ENCODE results near the gene MTR.
A peak's percentile ranks its signal among the peaks of the same experiment; 100 is the strongest.

MTR gene

DNA sequence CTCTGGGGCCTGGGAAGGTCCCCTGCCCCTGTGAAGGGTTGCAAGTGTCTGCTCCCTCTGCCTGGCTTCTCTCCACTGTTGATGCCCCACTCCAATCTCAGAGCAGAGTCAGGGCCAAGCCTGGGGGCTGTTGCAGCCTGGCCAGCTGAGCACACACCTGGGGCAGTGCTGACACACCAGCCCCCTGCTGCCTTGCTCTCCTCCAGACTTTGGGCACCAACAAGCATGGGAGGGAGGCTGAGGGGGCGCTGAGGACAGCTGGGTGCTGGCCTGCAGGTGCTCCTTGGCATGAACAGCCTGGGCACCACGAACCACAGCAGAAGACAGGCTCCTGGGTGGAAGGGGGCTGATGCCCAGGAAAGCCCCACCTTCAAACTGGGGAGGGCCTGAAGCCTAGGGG is 9.6 kb upstream of the MTR start:
- no peak for DNase-seq

DNA sequence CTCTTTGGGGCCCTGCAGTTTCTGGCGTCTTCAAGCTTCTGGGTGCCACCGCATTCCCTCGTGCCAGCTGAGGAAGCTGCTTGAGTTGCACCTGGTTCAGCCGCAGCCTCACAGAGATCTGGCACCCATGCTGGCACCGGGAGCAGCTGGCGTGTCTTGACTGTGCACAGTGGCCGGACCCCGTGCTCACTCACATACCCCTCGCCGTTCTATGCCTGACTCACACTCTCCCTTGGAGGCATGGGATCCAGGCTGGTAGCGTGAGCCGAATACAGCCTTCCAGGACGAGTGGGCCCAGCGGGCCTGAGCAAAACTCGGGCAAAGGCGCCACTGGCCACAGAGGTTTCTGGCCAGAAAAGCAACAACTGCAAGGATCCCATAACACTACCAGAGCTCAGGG is 8.6 kb upstream of the MTR start:
- no peak for DNase-seq

DNA sequence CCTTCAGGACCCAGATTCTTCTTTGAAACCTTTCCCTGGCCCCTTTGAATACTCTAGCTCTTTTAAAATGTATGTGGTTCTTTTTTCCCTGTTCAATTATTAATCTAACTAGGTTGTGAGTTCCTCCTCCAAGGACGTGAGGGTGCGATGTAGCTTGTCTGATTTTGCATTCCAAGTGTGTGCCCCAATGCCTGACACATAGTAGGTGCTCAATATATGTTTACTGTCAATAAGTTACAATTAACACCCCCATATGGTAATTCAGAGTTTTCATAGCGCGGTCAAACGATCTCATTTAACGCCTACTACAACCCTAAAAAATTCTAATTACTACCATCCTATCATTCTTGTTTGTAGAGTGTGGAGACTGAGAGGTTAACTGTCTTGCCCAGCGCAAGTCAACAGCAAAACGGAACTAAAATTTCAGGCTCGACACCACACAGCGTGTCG is 482 bp upstream of the MTR start:
- DNase-seq = no peak

DNA sequence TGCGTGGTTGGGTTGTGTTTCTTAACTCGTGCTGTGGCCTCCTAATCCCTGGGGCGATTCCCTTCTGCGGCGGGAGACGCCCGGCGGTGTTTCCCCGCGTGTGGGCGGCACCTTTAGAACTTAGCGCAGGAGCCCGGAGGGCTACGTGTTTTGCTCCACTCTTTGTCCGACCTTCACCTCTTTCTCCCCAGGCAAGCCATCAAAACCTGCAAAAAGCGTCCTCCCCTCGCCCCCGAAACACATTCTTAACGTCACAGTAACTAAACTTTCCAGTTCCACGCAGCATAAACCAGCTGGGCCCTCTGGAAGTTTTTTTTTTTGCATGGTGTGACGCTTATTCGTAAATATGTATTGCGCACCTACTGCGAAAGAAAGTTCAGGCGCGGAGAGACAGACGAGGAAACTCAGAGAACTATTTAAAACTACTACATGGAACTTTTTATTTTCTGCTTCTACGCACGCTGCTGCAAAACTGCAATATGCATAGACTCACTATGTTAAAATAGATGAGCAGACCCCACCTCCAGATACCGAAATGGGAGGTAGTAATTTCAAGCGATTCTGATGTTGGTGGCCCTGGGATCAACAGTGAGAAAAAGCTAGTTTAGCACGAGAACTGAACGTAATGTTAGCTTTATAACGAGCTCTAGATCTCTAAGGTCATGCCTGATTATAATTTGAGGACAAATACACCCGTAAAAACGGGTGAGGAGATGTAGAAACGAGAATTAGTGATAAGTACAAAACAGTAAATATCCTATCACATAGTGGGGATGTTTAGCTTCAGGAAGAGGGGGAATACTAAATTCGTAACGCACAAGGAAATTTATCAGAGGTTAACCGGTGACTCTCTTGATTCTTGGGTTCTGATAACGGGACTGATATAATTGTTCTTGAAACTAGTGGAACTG is 920 bp downstream of the MTR start:
- DNase-seq = peak; percentile 69

DNA sequence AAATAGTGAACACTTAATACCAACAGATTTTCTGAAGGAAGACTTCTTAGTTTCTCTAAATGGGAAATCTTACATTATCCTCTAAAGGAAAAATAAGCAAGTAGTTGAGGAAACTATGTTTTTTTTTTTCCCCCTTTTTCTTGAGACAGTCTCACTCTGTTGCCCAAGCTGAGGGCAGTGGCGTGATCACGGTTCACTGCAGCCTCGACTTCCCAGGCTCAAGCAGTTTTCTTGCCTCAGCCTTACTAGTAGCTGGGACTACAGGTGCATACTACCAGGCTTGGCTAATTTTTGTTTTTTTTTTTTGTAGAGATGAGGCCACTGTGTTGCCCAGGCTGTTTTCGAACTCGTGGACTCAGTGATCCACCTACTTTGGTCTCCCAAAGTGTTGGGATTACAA is 3.9 kb downstream of the MTR start:
- DNase-seq = no peak

DNA sequence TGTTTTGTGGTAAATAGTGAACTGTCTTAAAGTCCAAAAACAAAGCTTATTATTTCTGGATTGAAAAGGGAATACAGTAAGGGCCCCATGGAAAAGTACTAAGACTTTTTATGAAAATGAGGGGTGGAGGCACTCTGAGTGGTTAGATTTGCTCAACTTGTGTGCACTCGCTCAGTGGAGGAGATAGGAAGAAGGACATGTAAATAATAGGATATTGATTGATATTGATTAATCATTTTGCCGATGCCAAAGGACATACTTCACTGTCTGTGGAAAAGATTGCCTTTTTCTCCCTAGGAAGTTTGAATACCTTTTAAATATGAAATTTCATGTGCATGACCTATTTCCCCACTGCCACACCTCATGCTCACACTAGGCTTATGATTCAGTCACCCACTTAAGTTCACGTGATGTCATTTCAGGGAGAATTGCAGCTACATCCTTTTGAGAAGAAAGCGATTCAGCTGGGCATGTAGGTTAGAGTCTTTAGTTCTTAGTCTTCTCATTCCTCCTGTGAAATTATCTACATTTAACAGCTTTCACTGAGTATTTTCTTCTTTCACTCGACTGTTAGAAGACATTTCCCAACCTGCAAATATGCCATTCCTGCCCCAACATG is 5.0 kb downstream of the MTR start:
- peak; percentile 53 for DNase-seq

DNA sequence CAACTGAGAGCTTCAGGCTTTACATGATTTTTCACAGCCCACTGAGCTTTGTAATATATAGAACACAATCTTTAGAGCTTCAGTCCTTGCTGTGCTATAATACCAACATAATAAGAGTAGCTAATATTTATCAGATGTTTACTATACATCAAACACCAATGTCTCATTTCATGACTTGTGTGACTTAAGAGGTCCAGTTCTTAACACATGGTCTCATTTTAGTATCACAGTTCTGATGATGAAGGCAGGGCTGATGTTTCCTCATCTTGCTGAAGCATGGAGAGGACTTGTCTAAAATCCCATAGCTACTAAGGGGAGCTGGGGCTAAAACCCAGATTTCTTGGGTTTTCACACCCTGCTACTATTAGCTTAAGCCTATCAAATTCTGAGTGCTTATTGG is 5.5 kb downstream of the MTR start:
- no peak for DNase-seq

DNA sequence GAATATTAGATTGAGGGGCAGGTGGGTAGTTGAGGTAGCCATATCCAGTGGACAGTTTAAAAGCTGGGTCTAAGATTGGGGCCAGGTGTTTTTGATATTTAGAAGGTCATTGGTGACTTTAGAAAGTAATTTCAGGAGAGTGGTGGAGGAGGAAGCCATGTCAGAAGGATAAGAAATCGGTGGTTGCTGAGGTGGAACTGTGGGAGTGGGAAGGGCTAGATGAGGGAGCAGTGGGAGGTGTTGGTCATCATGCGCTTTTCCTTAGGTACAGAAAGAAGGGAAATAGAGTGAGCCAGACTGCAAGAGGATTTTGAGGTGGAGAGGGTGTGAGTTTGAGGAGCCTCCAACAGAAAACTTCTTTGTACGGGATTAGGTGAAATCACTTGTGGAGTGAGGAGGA is 7.2 kb downstream of the MTR start:
- no peak for DNase-seq

DNA sequence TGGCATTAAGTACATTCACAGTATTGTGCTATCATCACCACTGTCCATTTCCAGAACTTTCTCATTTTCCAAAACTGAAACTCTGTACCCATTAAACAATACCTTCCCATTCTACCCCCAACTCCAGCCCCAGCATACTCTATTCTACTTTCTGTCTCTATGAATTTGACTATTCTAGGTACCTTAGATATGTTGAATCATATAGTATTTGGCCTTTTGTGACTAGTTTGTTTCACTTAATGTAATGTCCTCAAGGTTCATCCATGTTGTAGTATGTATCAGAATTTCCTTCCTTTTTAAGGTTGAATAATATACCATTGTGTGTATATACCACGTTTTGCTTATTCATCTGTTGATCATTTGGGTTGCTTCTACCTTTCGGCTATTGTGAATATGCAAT is 11.5 kb downstream of the MTR start:
- DNase-seq = no peak

DNA sequence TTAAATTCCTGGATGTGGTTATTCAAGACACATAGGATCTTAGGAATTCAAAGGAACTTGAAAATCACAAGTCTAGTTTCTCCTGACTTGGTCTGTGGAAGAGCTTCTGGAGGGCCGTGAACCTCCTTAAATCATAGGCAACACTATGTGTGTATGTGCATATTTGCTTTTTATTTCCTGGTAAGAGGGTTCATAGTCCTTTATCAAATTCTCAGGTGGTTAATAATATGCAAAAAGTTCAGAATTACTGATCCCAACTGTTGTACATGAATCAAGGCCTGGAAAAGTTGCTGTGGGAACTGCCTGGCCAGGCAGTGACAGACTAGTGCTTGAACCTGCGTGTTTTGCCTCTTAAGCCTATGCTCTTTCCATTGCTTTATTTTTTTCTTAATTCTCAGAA is 12.9 kb downstream of the MTR start:
- DNase-seq = no peak

DNA sequence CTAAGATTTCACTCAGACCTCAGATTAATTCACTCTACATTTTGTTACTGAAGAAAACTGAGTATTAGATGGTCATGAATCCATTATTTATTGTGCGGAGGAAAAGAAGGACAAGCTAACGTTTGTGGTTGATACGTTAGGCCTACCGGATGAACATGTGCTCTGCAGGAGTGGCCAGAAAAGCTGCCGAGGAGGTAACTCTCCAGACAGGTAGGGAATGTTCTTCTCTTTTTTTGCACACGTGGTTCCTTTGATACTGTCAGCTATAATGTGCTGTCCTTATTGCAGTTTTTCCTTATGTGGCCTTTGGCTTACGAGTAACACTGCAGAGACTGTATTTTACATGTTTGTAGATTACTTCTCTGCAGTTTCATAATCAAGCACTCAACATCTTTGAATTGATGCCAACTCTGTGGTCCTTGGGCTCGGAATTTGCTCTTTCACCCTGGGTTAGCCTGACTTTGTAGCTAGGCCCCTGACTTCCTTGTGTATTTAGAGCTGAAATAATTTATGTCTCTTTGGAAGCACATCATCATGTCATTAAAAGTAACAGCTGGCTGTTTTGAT is 13.6 kb downstream of the MTR start:
- no peak for DNase-seq

DNA sequence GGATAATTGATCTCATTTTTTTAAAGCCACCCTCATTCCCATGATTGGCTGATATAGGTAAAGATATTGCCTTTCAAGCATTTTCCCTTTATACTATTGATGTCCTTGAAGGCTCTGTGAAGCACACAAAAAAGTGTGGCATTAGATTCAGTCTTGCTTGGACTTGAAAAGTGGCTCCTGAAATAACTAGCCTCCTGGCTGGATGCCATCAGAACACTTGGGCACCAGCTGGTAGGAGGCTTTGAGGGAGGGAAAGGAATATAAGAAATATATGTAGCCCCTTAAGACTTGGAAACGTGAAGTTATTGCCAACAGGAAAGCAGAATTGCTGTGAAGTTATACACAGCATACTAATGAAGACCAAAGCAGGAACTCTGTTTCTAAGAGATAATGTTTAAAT is 14.1 kb downstream of the MTR start:
- DNase-seq = no peak

DNA sequence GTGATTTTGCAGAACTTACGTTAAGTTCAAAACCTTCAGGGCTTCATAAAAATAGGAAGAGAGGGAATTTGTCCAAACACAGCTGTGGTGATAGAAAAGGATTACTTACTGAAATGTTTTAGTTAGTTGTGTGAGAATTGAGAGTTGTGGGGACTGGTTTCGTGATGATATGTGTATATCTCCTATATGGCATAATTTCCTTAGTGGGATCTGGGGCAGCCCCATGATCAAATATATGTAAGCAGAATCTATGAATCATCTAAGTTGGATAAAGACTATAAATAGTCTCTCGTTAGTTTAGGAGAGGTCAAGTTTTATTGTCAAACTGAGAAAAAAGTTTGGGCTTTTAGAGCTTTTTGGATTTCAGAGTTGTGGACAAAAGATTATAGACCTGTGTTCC is 14.9 kb downstream of the MTR start:
- no peak for DNase-seq

DNA sequence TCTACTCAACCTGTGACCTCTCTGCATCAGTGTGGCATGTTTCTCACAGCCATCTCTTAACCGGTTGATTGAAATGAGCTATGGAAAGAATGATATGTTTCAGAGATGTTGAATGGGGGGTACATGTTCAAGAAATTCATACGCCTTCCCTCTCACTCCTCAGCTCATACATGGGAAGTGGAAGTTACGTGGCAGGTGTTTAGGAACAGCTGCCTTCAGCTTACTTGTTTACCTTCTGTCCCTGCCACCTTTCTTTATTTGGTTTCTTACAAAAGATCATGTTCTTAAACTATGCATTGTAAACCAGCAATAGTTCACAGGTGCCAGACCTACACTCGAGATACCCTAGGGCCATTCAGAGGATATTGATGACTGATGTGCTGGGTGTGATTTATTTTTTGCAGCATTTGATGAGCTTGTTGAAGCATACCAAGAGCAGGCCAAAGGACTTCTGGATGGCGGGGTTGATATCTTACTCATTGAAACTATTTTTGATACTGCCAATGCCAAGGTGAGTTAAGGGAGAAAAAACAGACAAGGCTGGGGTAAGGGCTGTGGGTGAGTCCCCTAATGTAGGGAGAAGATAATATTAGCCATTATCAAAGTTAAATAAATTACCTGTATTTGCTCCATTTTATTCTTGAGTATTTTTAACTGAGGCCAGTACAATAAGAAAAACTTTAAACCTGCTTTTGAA is 17.4 kb downstream of the MTR start:
- no peak for DNase-seq

DNA sequence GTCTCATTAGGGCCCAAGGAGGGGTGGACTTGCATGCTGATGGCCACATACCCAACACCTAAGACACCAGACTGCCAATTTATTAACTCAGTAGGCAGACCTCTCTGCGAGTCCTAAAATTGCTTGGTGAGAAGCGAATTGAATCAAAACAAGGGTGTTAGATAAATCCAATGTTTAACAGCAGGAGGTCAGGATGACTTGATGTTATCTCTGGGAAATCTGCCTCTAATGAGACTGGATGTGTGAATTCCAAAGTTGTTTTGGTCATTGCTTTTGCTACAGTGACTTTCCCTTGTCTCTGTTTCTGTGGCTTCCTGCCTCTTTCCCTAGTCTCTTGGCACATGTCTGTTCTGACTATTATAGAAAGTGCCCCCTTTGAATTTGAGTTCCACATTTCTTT is 20.8 kb downstream of the MTR start:
- no peak for DNase-seq

DNA sequence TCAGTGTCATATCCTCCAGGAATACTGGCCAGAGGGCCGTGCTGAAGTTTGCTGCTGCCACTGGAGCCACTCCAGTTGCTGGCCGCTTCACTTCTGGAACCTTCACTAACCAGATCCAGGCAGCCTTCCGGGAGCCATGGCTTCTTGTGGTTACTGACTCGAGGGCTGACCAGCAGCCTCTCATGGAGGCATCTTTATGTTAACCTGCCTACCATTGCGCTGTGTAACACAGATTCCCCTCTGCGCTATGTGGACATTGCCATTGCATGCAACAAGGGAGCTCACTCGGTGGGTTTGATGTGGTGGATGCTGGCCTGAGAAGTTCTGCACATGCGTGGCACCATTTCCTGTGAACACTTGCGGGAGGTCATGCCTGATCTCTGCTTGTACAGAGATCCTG is 24.8 kb downstream of the MTR start:
- DNase-seq = no peak

DNA sequence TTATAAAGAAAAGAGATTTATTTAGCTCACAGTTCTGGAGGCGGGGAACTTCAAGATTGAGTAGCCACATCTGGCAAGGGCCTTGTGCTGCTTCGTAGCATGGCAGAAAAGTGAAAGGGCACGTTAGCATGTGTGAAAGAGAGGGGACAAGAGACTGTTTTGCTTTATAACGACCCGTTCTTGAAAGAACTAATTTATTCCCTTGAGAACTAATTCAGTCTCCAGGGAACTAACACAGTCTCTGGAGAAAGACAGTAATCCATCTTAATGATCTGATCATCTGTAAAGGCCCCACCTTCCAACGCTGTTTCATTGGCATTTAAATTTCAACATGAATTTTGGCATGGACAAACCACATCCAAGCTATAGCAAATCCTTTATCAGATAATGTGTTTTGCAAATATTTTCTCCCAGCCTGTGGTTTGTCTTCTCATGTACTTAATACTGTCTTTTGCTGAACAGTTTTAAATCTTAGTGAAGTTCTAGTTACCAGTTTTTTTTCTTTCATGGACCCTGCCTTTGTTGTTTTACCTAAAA is 26.1 kb downstream of the MTR start:
- DNase-seq = no peak

DNA sequence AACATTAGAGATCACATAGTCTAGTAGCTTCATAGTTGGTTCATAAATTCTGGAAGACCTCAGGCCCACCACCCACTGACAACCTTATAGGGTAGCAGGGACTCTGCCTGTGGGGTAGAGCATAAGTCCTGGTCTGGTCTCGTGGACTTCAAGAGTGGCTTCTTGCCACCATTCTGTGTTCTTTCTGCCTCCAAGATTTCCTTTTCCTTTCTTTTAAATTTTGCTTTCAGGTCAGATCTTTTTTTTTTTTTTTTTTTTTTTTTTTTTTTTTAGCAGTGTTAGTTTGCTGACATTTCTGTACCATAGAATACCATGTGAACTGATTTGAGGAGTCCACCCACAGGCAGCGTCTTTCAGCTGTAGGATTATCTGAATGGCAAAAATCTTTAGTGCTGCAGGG is 28.5 kb downstream of the MTR start:
- DNase-seq = no peak

DNA sequence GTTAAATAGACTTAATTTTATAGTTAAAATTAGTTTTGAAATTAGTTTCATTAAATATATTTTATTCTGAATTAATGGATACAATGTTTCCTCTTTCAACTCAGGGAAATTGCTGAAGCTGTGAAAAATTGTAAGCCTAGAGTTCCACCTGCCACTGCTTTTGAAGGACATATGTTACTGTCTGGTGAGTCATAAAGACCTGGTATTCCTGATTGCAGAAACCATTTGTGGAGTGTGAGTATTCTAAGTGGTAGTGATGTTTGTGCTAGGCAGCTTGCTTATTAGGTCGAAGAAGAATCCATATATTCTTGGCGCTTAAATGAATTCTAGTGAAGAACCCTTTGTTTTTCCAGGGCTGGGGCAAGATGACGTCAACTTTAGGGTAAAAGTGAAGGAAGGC is 34.0 kb downstream of the MTR start:
- DNase-seq = no peak

DNA sequence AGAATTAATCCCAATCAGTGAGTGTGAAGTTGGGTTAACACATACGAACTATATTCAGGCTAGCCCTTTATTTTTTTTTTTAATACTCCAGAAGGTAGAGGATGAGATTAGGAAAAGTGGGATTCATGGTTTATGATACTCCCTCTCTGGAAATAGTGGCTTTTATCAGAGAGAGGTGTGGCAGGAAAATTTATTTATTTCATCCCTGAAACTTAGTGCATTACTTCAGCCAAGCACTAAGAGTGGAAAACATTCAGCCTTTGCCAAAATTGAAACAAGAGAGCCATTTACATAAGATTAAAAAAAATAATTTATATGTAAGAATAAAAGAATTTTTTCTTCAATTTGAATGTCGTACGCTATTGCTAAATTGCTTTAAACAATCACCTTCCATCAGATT is 35.0 kb downstream of the MTR start:
- DNase-seq = no peak

DNA sequence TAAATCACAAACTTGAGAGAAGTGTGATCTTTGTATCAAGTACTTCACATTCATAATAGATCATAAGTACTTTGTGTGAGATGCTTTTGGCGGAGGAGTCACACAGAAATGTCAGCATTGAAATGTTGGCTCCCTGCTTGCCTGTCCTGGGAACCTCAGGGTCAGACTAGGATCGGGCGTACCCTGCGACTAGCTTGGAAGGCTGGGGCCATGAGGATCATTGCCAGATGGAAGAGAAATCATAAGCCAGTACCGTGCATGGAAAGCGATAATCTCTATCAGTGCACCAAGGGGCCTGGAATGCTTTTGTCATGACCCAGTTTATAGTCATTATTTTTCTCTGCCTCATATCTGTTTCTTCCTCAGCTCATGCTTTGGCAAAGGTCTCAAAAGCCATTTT is 35.5 kb downstream of the MTR start:
- DNase-seq = no peak

DNA sequence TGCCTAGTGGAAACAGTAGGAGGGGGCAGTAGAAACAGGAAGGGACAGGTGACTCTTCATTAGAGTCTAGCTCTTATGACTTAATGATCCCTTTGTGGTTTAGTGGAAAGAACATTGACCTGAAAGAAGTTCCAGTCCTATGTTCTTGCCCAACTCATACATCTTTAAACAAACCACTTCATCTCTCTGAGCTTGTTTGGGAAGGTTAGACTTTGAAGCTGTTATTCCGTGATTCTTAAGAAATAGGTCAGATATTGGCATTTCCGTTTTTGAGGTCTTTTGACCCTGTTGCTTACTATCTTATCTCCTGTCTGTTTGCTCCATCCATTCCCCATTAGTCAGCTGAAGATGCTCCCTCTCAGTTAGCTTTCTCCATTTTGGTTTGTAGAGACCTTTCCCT is 38.5 kb downstream of the MTR start:
- DNase-seq = no peak

DNA sequence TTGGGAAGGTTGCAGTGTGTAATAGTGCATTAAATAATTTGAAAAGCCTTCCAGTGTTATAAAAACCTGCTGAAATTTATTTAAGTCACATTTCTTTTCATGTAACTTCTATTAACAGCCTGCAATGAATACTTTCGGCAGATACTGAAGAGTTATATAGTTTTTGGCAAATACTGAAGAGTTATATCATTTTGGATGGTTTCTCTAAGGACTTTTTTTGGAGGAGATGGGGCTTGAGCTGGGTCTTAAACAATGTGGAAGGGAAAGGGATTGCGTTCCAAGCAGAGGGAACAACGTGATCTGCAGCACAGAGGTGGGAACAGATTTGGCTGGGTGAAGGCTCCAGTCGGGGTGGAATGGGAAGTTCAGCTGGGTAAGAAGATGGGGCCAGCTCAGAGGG is 39.8 kb downstream of the MTR start:
- DNase-seq = no peak

DNA sequence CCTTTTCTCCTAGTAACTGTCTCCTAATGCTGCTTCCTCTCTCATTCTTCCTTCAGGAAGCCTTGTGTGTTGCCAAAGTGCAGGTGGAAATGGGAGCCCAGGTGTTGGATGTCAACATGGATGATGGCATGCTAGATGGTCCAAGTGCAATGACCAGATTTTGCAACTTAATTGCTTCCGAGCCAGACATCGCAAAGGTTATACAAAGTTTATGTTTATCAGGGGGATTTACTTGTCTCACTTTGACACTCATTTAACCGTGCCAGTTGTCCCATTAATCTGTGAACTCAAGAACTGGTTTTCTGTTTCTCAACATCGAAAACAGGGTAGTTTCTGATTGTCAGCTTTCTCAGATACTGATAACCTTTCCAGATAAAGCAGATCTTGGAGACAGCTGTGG is 40.4 kb downstream of the MTR start:
- DNase-seq = no peak

Measured in inflammatory macrophage treated with lipopolysaccharide for 4 hours (primary cell).